Transverse colon (tissue), 4 donors: Measurements from ENCODE around the gene PSMB1. TPM values are rescaled to one million over a fixed set of nuclear protein-coding genes. Genes with fewer than 3 reads are reported as not detected.
"Not testable (repeated sequence)": the region's sequence is repeated elsewhere in the genome, so short reads cannot be mapped to it uniquely, and the experiment has no call there.

Source experiments
- DNase-seq: peaks from one replicate; pipeline ENCODE4 v3.0.0-alpha.2; 2019
- H3K27ac ChIP-seq, 4 donors: fragments of 200-600 bp; sonication (generic); 2 replicates each; pipeline ENCODE4 v1.5.1; 2016 to 2018; ENCODE audit warnings: inconsistent platforms in 4 of 4
- H3K27me3 ChIP-seq: fragments of 200-600 bp; sonication (generic); 2 replicates; pipeline ENCODE4 v1.5.1; 2017; ENCODE audit warnings: inconsistent platforms
- H3K36me3 ChIP-seq, 4 donors: fragments of 200-600 bp; sonication (generic); 2 replicates each; pipeline ENCODE4 v1.5.1; 2017 to 2019; ENCODE audit warnings: inconsistent platforms in 4 of 4
- H3K4me1 ChIP-seq, 4 donors: fragments of 200-600 bp; sonication (generic); 2 replicates each; pipeline ENCODE4 v1.5.1; 2017 to 2020; ENCODE audit warnings: inconsistent platforms in 4 of 4
- H3K4me3 ChIP-seq, 4 donors: fragments of 200-600 bp; sonication (generic); 1 replicate in 1 of 4; 2 replicates in 3 of 4; pipeline versions ENCODE4 v1.5.1 to v1.6.1; 2017 to 2019; ENCODE audit warnings: inconsistent platforms in 4 of 4
- H3K9me3 ChIP-seq, 2 donors: fragments of 200-600 bp; sonication (generic); 2 replicates each; pipeline ENCODE4 v1.5.1; 2017 to 2019; ENCODE audit warnings: inconsistent platforms in 2 of 2
- CTCF ChIP-seq, 5 experiments: fragments of 200-600 bp in 3 of 5; fragments of 450-650 bp in 2 of 5; sonication (generic) in 3 of 5; IDR thresholded peaks; 1 replicate in 2 of 5; 2 replicates in 3 of 5; pipeline ENCODE4 v1.5.1; 2016 to 2017; ENCODE audit warnings: antibody characterized with exemption in 5 of 5, inconsistent platforms in 3 of 5, mild to moderate bottlenecking in 2 of 5, moderate library complexity in 1 of 5
- EP300 ChIP-seq: sonication (generic); formaldehyde crosslinking; IDR thresholded peaks from one replicate; pipeline ENCODE4 v1.6.1; 2017; ENCODE audit warnings: antibody characterized with exemption, low read depth
- POLR2A ChIP-seq: fragments of 450-650 bp; IDR thresholded peaks from one replicate; pipeline ENCODE4 v1.6.1; 2016; ENCODE audit warnings: antibody characterized with exemption, mild to moderate bottlenecking, moderate library complexity
- POLR2AphosphoS5 ChIP-seq, 3 donors: sonication (generic); formaldehyde crosslinking; IDR thresholded peaks; one replicate each; pipeline ENCODE4 v1.6.1; 2016; ENCODE audit warnings: antibody characterized with exemption in 3 of 3
- WGBS, 2 donors: methylation state at CpG; one replicate each; pipeline ENCODE4 v1.1.5; 2018; ENCODE audit warnings: low coverage in 1 of 2; 5-methylcytosine and 5-hydroxymethylcytosine counted together
- in situ Hi-C, 4 donors: fragments of 200-750 bp; cut with MboI; loops; one replicate each; pipeline versions ENCODE4 v1.15.0 to v1.15.1; 2017; ENCODE audit warnings: low sequenced_read_pairs in 3 of 4, low pct_ligation_motif_present in 1 of 4, low pct_unique_long_range_greater_than_20kb in 1 of 4
- intact Hi-C: fragments of 100-400 bp; cut with DNase I; formaldehyde crosslinking; loops from one replicate; pipeline ENCODE4 v1.15.1; 2023; ENCODE audit warnings: low total_unique reads
- total RNA-seq, 4 donors: library from RNA; depleted of rRNA; stranded (reverse); fragments of >200 nt; gene quantifications; one replicate each; pipeline ENCODE4 v1.1.0, GENCODE V29; 2016

Gene PSMB1
- total RNA-seq, 4 donors from 2014 or later: 39.2 to 152 (median 83.4) TPM

GRCh38 chr6:170514908-170515307 lies 38.2 kb downstream of the PSMB1 start:
- peaks cover 11% of the 10 kb centered on the region for H3K27me3 ChIP-seq
- H3K4me3 ChIP-seq: no peak overlapping the region
- TF ChIP-seq EP300 (no peak), POLR2A (no peak), CTCF (IDR thresholded peaks at IDR 0.05) (no peak), POLR2AphosphoS5 (IDR thresholded peaks at IDR 0.05) (no peak)
- intact Hi-C loops: no loop called here
- H3K4me1 ChIP-seq: peaks cover 0 to 3% (median 0%) of the 10 kb centered on the region in 4 donors
- H3K9me3 ChIP-seq: no peaks in the 10 kb centered on the region
- H3K36me3 ChIP-seq: no peaks in the 10 kb centered on the region
- no peak for DNase-seq
- no peak overlapping the region for H3K27ac ChIP-seq
- 89 to 91% methylated on average over 1 of the region's 1 CpG for WGBS, 2 donors
- in situ Hi-C loops: loop anchor here in 2 of 4 donors (10.0 kb wide), 3 partner anchors 680 to 720 kb away; no protein-coding TSS in a partner anchor

- H3K4me3 ChIP-seq: no peak overlapping the region
- in situ Hi-C loops (loop anchor here in 2 of 4 donors (10.0 kb wide), 3 partner anchors 677 to 717 kb away; no protein-coding TSS in a partner anchor), intact Hi-C loops (no loop called here)
- H3K9me3 ChIP-seq: no peaks in the 10 kb centered on the region
- H3K27me3 ChIP-seq: peaks cover 5% of the 10 kb centered on the region
- DNase-seq: no peak
- no peaks in the 10 kb centered on the region for H3K36me3 ChIP-seq
- TF ChIP-seq CTCF (IDR thresholded peaks at IDR 0.05) (no peak), POLR2A (no peak), POLR2AphosphoS5 (IDR thresholded peaks at IDR 0.05) (no peak), EP300 (no peak)
- 61 to 79% methylated on average over 2 to 4 of the region's 4 CpGs for whole genome bisulfite sequencing, 2 donors
- peaks cover 0 to 3% (median 0%) of the 10 kb centered on the region in 4 donors for H3K4me1 ChIP-seq
- H3K27ac ChIP-seq: no peak overlapping the region
Observed at GRCh38 chr6:170512249-170512648, 40.9 kb downstream of the PSMB1 start.

DNA sequence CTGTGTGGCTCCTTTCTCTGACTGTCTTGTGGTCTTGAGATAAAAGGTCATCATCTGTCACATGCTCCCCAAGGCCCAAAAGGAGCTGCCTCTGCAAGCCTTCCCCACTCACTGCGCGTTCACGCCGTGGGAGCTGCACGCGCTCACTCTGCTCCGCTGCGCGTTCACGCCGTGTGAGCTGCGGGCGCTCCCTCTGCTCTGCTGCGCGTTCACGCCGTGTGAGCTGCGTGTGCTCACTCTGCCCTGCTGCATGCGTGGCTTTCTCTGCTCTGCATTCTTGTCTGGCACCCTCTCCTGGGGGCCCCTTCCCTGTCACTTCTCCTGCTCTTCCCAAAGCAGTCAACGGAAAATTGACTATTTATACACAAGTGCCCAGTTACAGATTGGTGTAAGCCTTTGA lies 42.5 kb downstream of the PSMB1 start:
- in situ Hi-C loops: loop anchor here in 2 of 4 donors (10.0 kb wide), 3 partner anchors 676 to 716 kb away; no protein-coding TSS in a partner anchor
- H3K9me3 ChIP-seq: no peaks in the 10 kb centered on the region

GRCh38 chr6:170509723-170510018 lies 43.4 kb downstream of the PSMB1 start:
- H3K9me3 ChIP-seq: no peaks in the 10 kb centered on the region
- H3K27me3 ChIP-seq: peaks cover 9% of the 10 kb centered on the region
- intact Hi-C loops: no loop called here
- no peak for DNase-seq
- H3K4me3 ChIP-seq: no peak overlapping the region
- 83 to 100% methylated on average over 1 to 3 of the region's 3 CpGs for WGBS, 2 donors
- no peaks in the 10 kb centered on the region for H3K4me1 ChIP-seq
- no peak overlapping the region for H3K27ac ChIP-seq
- in situ Hi-C loops: loop anchor here in 2 of 4 donors (10.0 kb wide), 3 partner anchors 675 to 715 kb away; no protein-coding TSS in a partner anchor
- TF ChIP-seq POLR2AphosphoS5 (IDR thresholded peaks at IDR 0.05): no peak
- no peak for TF ChIP-seq EP300
- H3K36me3 ChIP-seq: no peaks in the 10 kb centered on the region

More for the DNA sequence above, 42.5 kb downstream of the PSMB1 start:
- Histone ChIP-seq H3K27me3 (peaks cover 5% of the 10 kb centered on the region), H3K27ac (no peak overlapping the region), H3K4me1 (no peaks in the 10 kb centered on the region), H3K36me3 (no peaks in the 10 kb centered on the region), H3K4me3 (no peak overlapping the region)
- intact Hi-C loops: no loop called here
- no peak for DNase-seq
- TF ChIP-seq POLR2AphosphoS5 (IDR thresholded peaks at IDR 0.05) (no peak), POLR2A (no peak), EP300 (no peak), CTCF (IDR thresholded peaks at IDR 0.05) (no peak)
- WGBS, 2 donors: 29 to 89% methylated on average over 1 to 20 of the region's 20 CpGs

DNA sequence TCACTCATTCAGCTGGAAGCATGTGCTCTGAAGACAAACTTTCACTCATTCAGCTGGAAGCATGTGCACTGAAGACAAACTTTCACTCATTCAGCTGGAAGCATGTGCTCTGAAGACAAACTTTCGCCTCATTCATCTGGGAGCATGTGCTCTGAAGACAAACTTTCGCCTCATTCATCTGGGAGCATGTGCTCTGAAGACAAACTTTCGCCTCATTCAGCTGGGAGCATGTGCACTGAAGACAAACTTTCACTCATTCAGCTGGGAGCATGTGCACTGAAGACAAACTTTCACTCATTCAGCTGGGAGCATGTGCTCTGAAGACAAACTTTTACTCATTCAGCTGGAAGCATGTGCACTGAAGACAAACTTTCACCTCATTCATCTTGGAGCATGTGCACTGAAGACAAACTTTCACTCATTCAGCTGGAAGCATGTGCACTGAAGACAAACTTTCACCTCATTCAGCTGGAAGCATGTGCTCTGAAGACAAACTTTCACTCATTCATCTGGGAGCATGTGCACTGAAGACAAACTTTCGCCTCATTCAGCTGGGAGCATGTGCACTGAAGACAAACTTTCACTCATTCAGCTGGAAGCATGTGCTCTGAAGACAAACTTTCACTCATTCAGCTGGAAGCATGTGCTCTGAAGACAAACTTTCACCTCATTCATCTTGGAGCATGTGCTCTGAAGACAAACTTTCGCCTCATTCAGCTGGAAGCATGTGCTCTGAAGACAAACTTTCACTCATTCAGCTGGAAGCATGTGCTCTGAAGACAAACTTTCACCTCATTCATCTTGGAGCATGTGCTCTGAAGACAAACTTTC lies 44.0 kb downstream of the PSMB1 start:
- intact Hi-C loops, H3K27ac ChIP-seq, H3K27me3 ChIP-seq, H3K4me1 ChIP-seq, DNase-seq, H3K9me3 ChIP-seq, in situ Hi-C loops, H3K4me3 ChIP-seq, H3K36me3 ChIP-seq: not testable (repeated sequence)
- 85 to 90% methylated on average over 2 to 5 of the region's 5 CpGs for WGBS, 2 donors

GRCh38 chr6:170508275-170508674 lies 44.8 kb downstream of the PSMB1 start:
- H3K27me3 ChIP-seq, H3K9me3 ChIP-seq, H3K4me3 ChIP-seq, in situ Hi-C loops, DNase-seq, H3K36me3 ChIP-seq, intact Hi-C loops, H3K27ac ChIP-seq, H3K4me1 ChIP-seq: not testable (repeated sequence)
- 75% methylated on average over 1 of the region's 1 CpG; no CpG with 5 or more reads in 1 of the 2 donors for WGBS, 2 donors

DNA sequence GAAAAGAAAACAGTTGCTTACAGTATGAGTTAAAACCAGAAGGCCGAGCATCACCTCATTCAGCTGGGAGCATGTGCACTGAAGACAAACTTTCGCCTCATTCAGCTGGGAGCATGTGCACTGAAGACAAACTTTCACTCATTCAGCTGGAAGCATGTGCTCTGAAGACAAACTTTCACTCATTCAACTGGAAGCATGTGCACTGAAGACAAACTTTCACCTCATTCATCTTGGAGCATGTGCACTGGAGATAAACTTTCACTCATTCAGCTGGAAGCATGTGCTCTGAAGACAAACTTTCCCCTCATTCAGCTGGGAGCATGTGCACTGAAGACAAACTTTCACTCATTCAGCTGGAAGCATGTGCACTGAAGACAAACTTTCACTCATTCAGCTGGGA lies 45.4 kb downstream of the PSMB1 start:
- in situ Hi-C loops, H3K27me3 ChIP-seq, H3K4me3 ChIP-seq, DNase-seq, H3K27ac ChIP-seq, H3K4me1 ChIP-seq, intact Hi-C loops, H3K36me3 ChIP-seq, H3K9me3 ChIP-seq: not testable (repeated sequence)
- WGBS, 2 donors: 93 to 100% methylated on average over 2 of the region's 2 CpGs
